ENCODE results near the gene IFTAP.

- no peak for TF ChIP-seq CTCF (IDR thresholded peaks at IDR 0.05)
- TF ChIP-seq POLR2A (IDR thresholded peaks at IDR 0.05), result no peak
Observed at GRCh38 chr11:36695111-36695510, 100.8 kb downstream of the IFTAP start.

Measured in esophagus squamous epithelium (tissue), 4 donors.